ENCODE results near the gene MACROD2. TPM values are rescaled to one million over a fixed set of nuclear protein-coding genes. Genes with fewer than 3 reads are reported as not detected.
A peak's percentile ranks its signal among the peaks of the same experiment; 100 is the strongest.

Gene MACROD2
- total and polyA plus RNA-seq, 2 of the 4 experiments (the other 2 are of a cell fraction), result not detected

DNA sequence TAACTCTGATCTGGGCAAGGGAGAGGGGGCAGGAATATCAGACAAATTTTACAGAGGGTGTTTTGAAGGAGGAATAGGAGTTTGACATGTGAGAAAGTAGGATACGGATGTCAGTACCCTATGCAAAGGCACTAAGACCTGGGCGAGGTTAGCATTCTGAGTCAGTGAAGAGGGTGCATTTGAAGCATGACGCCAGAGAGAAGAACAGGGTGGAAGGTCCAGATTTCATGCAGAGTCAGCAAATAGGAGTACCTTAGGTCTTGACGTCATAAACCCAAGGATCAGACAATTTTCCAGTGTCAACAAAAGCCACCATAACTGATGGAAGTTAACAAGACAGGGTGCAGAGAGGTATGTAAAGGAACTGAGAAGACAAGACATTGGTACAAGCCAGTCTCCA, 1738.7 kb downstream of the MACROD2 start:
- H2AFZ ChIP-seq (replicated peaks; ENCODE audit: low read length, poor library complexity), result no peak overlapping the region
- no peaks in the 10 kb centered on the region for H3K9me3 ChIP-seq (ENCODE audit: control insufficient read depth, insufficient read depth, low read length)
- no peaks in the 10 kb centered on the region for H3K9me1 ChIP-seq (ENCODE audit: insufficient read depth, low read length)
- no peak overlapping the region for H2BK5ac ChIP-seq (ENCODE audit: low read depth, low read length, poor library complexity, severe bottlenecking)
- no peak overlapping the region for H3K4me2 ChIP-seq (ENCODE audit: low read depth, low read length)
- no peaks in the 10 kb centered on the region for H4K20me1 ChIP-seq (ENCODE audit: insufficient read depth, low read length)
- no peaks in the 10 kb centered on the region for H3K27me3 ChIP-seq (ENCODE audit: control insufficient read depth, insufficient read depth, low read length)
- H3K23ac ChIP-seq (ENCODE audit: low read depth, low read length), result no peak overlapping the region
- WGBS, 2 experiments (ENCODE audit: extremely low coverage in 2 of 2, insufficient read length in 1 of 2), result 61% methylated on average over 2 of the region's 4 CpGs; no CpG with 5 or more reads in 1 of the 2 experiments
- no peak overlapping the region for H3K27ac ChIP-seq (ENCODE audit: insufficient read depth, low read length)
- H3K56ac ChIP-seq (ENCODE audit: extremely low read depth, insufficient read depth, low read length), result no peak overlapping the region
- no peaks in the 10 kb centered on the region for H3K4me1 ChIP-seq (ENCODE audit: control insufficient read depth, insufficient read depth, low read length)
- H2BK20ac ChIP-seq (ENCODE audit: low read depth, low read length), result no peak overlapping the region
- H3K18ac ChIP-seq (ENCODE audit: low read depth, low read length), result no peak overlapping the region
- CTCF ChIA-PET, result no interaction called here
- no peak overlapping the region for H3K9ac ChIP-seq (ENCODE audit: low read depth, low read length)
- H3K79me1 ChIP-seq (ENCODE audit: low read depth in 1 of 2, low read length in 2 of 2), result no peaks in the 10 kb centered on the region
- in situ Hi-C loops (cut with MboI; ENCODE audit: low sequenced_read_pairs) (no loop called here), dilution Hi-C loops (cut with HindIII; ENCODE audit: low sequenced_read_pairs, unreplicated experiment) (no loop called here), intact Hi-C loops (cut with micrococcal nuclease) (no loop called here)
- no peak overlapping the region for H2AK5ac ChIP-seq (ENCODE audit: low read depth, low read length)
- POLR2A ChIA-PET (ENCODE audit: unreplicated experiment), result no interaction called here
- no TSS peak for BruUV-seq (replicated peaks)
- no peak overlapping the region for H3K14ac ChIP-seq (replicated peaks; ENCODE audit: low read depth, low read length)
- no peak overlapping the region for H3K4ac ChIP-seq (ENCODE audit: low read depth, low read length)
- ATAC-seq (ENCODE audit: low read depth) (no peak), DNase-seq (no peak)
- peak; percentile 78 for TF ChIP-seq MAFK (IDR thresholded peaks at IDR 0.05; ENCODE audit: low read depth, low read length)
- TF ChIP-seq RCOR1 (IDR thresholded peaks at IDR 0.05; ENCODE audit: insufficient replicate concordance, low read length), result no peak
- no peak overlapping the region for H3K4me3 ChIP-seq (ENCODE audit: insufficient read depth, low read depth, low read length)
- H2AK9ac ChIP-seq (replicated peaks; ENCODE audit: low read depth, low read length, poor library complexity), result no peak overlapping the region
- no peak overlapping the region for H4K91ac ChIP-seq (ENCODE audit: insufficient read depth, low read depth, low read length)
- H4K5ac ChIP-seq (ENCODE audit: low read depth, low read length), result no peak overlapping the region
- H3K36me3 ChIP-seq (ENCODE audit: control insufficient read depth, insufficient read depth, low read length), result no peaks in the 10 kb centered on the region
- no peak overlapping the region for H2BK15ac ChIP-seq (ENCODE audit: low read depth, low read length)
- no peak overlapping the region for H4K8ac ChIP-seq (ENCODE audit: low read depth in 2 of 2, low read length in 2 of 2)
- no peak overlapping the region for H2BK120ac ChIP-seq (ENCODE audit: low read depth, low read length)

Measured in IMR-90 (cell line).